ENCODE results near the gene PCDHA4.

The PCDHA4 gene

GRCh38 chr5:140855772-140856674 lies 49.2 kb downstream of the PCDHA4 start, which contains the start of gene PCDHA10:
Gene PCDHA10 (plus strand): TSS chr5:140855897. CDS start chr5:140856049, 152 bp downstream.
- DNase-seq (ENCODE audit: low read depth), result no peak

GRCh38 chr5:140857177-140857986 lies 50.5 kb downstream of the PCDHA4 start:
- no peak for DNase-seq (ENCODE audit: low read depth)

GRCh38 chr5:140857987-140858240 lies 51.0 kb downstream of the PCDHA4 start:
- DNase-seq (ENCODE audit: low read depth), result no peak

GRCh38 chr5:140862441-140863295 lies 55.8 kb downstream of the PCDHA4 start:
- no peak for DNase-seq (ENCODE audit: low read depth)

Data from HS-27A (cell line).